HepG2 (cell line): ENCODE data around the gene SRSF2. TPM values are rescaled to one million over a fixed set of nuclear protein-coding genes. Genes with fewer than 3 reads are reported as not detected.

Experiments
- AHR ChIP-seq: IDR thresholded peaks from 2 replicates; pipeline ENCODE4 v1.6.1; 2018; ENCODE audit warnings: missing genetic modification reagents, missing compliant biosample characterization
- ATF7 ChIP-seq, 2 experiments: fragments of 450-650 bp in 1 of 2; sonication (generic) in 1 of 2; formaldehyde crosslinking in 1 of 2; IDR thresholded peaks; 2 replicates each; pipeline versions ENCODE4 v1.4.0 to v1.6.1; 2016 to 2020; ENCODE audit warnings: antibody characterized with exemption in 1 of 2, mild to moderate bottlenecking in 1 of 2, missing genetic modification reagents in 1 of 2
- BORCS8-MEF2B ChIP-seq: sonication (generic); formaldehyde crosslinking; IDR thresholded peaks from 2 replicates; pipeline ENCODE4 v1.8.0; 2022; ENCODE audit warnings: mild to moderate bottlenecking, missing genetic modification reagents
- BRD4 ChIP-seq: sonication (generic); formaldehyde crosslinking; IDR thresholded peaks from 2 replicates; pipeline ENCODE4 v1.4.0; 2020; ENCODE audit warnings: missing genetic modification reagents
- GLMP ChIP-seq: sonication (generic); formaldehyde crosslinking; IDR thresholded peaks from 2 replicates; pipeline ENCODE4 v1.9.0; 2021; ENCODE audit warnings: missing genetic modification reagents, mild to moderate bottlenecking, borderline replicate concordance
- GZF1 ChIP-seq: sonication (generic); formaldehyde crosslinking; IDR thresholded peaks from 2 replicates; pipeline ENCODE4 v1.5.1; 2020; ENCODE audit warnings: mild to moderate bottlenecking, missing genetic modification reagents
- IKZF4 ChIP-seq: sonication (generic); formaldehyde crosslinking; IDR thresholded peaks from 2 replicates; pipeline ENCODE4 v1.5.1; 2020; ENCODE audit warnings: borderline replicate concordance, mild to moderate bottlenecking, low read depth, missing genetic modification reagents; ENCODE audit errors: not compliant biosample characterization
- KDM4B ChIP-seq: sonication (generic); formaldehyde crosslinking; IDR thresholded peaks from 2 replicates; pipeline ENCODE4 v1.4.0; 2020; ENCODE audit warnings: missing genetic modification reagents
- KDM6A ChIP-seq: IDR thresholded peaks from 2 replicates; pipeline ENCODE4 v1.6.1; 2016; ENCODE audit warnings: low read depth
- KLF11 ChIP-seq: IDR thresholded peaks from 2 replicates; pipeline ENCODE4 v1.6.1; 2016; ENCODE audit warnings: missing compliant biosample characterization
- MAFK ChIP-seq, 2 experiments: IDR thresholded peaks in 1 of 2; conservative IDR thresholded peaks in 1 of 2; 2 replicates each; pipeline ENCODE4 v1.6.1; 2011; ENCODE audit warnings: improper control_type of control experiment in 2 of 2, low read length in 2 of 2
- NCOA1 ChIP-seq: sonication (generic); formaldehyde crosslinking; IDR thresholded peaks from 2 replicates; pipeline ENCODE4 v1.9.0; 2021; ENCODE audit warnings: missing genetic modification reagents
- NFIB ChIP-seq: sonication (generic); formaldehyde crosslinking; IDR thresholded peaks from 2 replicates; pipeline ENCODE4 v1.9.0; 2021; ENCODE audit warnings: missing genetic modification reagents, mild to moderate bottlenecking, borderline replicate concordance
- ONECUT2 ChIP-seq: sonication (generic); formaldehyde crosslinking; IDR thresholded peaks from 2 replicates; pipeline ENCODE4 v1.4.0; 2020; ENCODE audit warnings: missing genetic modification reagents
- PAF1 ChIP-seq: IDR thresholded peaks from 2 replicates; pipeline ENCODE4 v1.6.1; 2016; ENCODE audit warnings: missing genetic modification reagents, missing compliant biosample characterization
- PREB ChIP-seq: sonication (generic); formaldehyde crosslinking; IDR thresholded peaks from 2 replicates; pipeline ENCODE4 v1.4.0; 2020; ENCODE audit warnings: missing genetic modification reagents
- RARA ChIP-seq: IDR thresholded peaks from 2 replicates; pipeline ENCODE4 v1.6.1; 2016; ENCODE audit warnings: missing genetic modification reagents, missing compliant biosample characterization
- RXRA ChIP-seq: sonication (generic); formaldehyde crosslinking; IDR thresholded peaks from 2 replicates; pipeline ENCODE4 v1.5.1; 2020; ENCODE audit warnings: missing genetic modification reagents
- SKI ChIP-seq: fragments of 450-650 bp; IDR thresholded peaks from one replicate; pipeline ENCODE4 v1.6.1; 2018; ENCODE audit warnings: mild to moderate bottlenecking; ENCODE audit not compliant: partially characterized antibody
- SRSF9 ChIP-seq: fragments of 200-400 bp; formaldehyde crosslinking; IDR thresholded peaks from 2 replicates; pipeline ENCODE4 v1.6.1; 2018; ENCODE audit warnings: borderline replicate concordance, mild to moderate bottlenecking, low read depth, low read length; ENCODE audit not compliant: insufficient read depth, poor library complexity, severe bottlenecking
- ZC3H13 ChIP-seq: sonication (generic); formaldehyde crosslinking; IDR thresholded peaks from 2 replicates; pipeline ENCODE4 v1.8.1; 2023; ENCODE audit warnings: mild to moderate bottlenecking, missing genetic modification reagents, moderate library complexity
- ZEB1 ChIP-seq: IDR thresholded peaks from 2 replicates; pipeline ENCODE4 v1.6.1; 2012; ENCODE audit warnings: mild to moderate bottlenecking, low read depth, inconsistent platforms; ENCODE audit not compliant: insufficient replicate concordance
- ZFP36L2 ChIP-seq: sonication (generic); formaldehyde crosslinking; IDR thresholded peaks from 2 replicates; pipeline ENCODE4 v1.4.0; 2020; ENCODE audit warnings: missing genetic modification reagents
- ZMYM3 ChIP-seq: sonication (generic); formaldehyde crosslinking; IDR thresholded peaks from 2 replicates; pipeline ENCODE4 v1.5.1; 2020; ENCODE audit warnings: mild to moderate bottlenecking, missing genetic modification reagents
- ZNF263 ChIP-seq: sonication (generic); formaldehyde crosslinking; IDR thresholded peaks from 2 replicates; pipeline ENCODE4 v1.4.0; 2020; ENCODE audit warnings: missing genetic modification reagents
- ZNF350 ChIP-seq: sonication (generic); formaldehyde crosslinking; IDR thresholded peaks from 2 replicates; pipeline ENCODE4 v1.4.0; 2020; ENCODE audit warnings: mild to moderate bottlenecking, low read depth, missing genetic modification reagents, borderline replicate concordance
- ZNF616 ChIP-seq: sonication (generic); formaldehyde crosslinking; IDR thresholded peaks from 2 replicates; pipeline ENCODE4 v1.5.0; 2020; ENCODE audit warnings: low read depth, mild to moderate bottlenecking, missing genetic modification reagents
- ZZZ3 ChIP-seq: sonication (generic); formaldehyde crosslinking; IDR thresholded peaks from 2 replicates; pipeline ENCODE4 v1.4.0; 2020; ENCODE audit warnings: missing genetic modification reagents, mild to moderate bottlenecking, borderline replicate concordance
- polyA plus RNA-seq, 8 experiments: library from polyadenylated mRNA; depleted of rRNA in 3 of 8; stranded (reverse) in 7 of 8; unstranded in 1 of 8; fragments of >200 nt; fragmentation: Illumina TruSeq in 4 of 8; extraction: Trizol in 4 of 8; gene quantifications; 2 replicates each; pipeline versions ENCODE4 v1.2.1 to v1.2.3, GENCODE V29; 2011 to 2016; ENCODE audit warnings: low read depth in 4 of 8, missing spikeins in 1 of 8, mixed read lengths in 1 of 8; ENCODE audit not compliant: insufficient read depth in 1 of 8
- total RNA-seq, 5 experiments: library from RNA; depleted of rRNA; stranded (reverse); fragments of >200 nt; fragmentation: Illumina TruSeq; extraction: Trizol; gene quantifications; 2 replicates each; pipeline ENCODE4 v1.2.3, GENCODE V29; 2016; ENCODE audit warnings: low read depth in 1 of 5
- TF ChIP-seq, protein P1 (sequence below): sonication (generic); formaldehyde crosslinking; IDR thresholded peaks from 2 replicates; pipeline ENCODE4 v1.5.0; 2020; ENCODE audit warnings: missing genetic modification reagents
- TF ChIP-seq, protein P2 (sequence below): IDR thresholded peaks from 2 replicates; pipeline ENCODE4 v1.6.1; 2012; ENCODE audit warnings: inconsistent platforms

SRSF2 gene
- total and polyA plus RNA-seq, 2 of the 13 experiments (the other 11 are each of a cell fraction or from before 2014, with no cell fraction given): 306 to 319 TPM

GRCh38 chr17:76710863-76711611 lies 26.1 kb downstream of the SRSF2 start, which contains the start of gene MXRA7 (continued):
- TF ChIP-seq MAFK (conservative IDR thresholded peaks at IDR 0.05 in 1 of 2, IDR thresholded peaks at IDR 0.05 in 1 of 2; ENCODE audit: low read length in 2 of 2): no peak
- TF ChIP-seq, protein P1, sequence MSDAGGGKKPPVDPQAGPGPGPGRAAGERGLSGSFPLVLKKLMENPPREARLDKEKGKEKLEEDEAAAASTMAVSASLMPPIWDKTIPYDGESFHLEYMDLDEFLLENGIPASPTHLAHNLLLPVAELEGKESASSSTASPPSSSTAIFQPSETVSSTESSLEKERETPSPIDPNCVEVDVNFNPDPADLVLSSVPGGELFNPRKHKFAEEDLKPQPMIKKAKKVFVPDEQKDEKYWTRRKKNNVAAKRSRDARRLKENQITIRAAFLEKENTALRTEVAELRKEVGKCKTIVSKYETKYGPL: no peak
- no peak for TF ChIP-seq BRD4
- TF ChIP-seq AHR (CRISPR knock-in tag): no peak
- TF ChIP-seq BORCS8-MEF2B (CRISPR knock-in tag): no peak
- TF ChIP-seq PAF1: no peak; the same call in 1 of the 2 replicates
- TF ChIP-seq ZC3H13: no peak
- TF ChIP-seq ZMYM3: no peak
- TF ChIP-seq SRSF9: no peak
- no peak for TF ChIP-seq GLMP
- no peak for TF ChIP-seq SKI
- no peak for TF ChIP-seq ONECUT2 (CRISPR knock-in tag)
- TF ChIP-seq ZNF350 (CRISPR knock-in tag): no peak; the same call in 1 of the 2 replicates
- TF ChIP-seq NCOA1: no peak
- no peak for TF ChIP-seq ATF7 (IDR thresholded peaks at IDR 0.05)
- TF ChIP-seq ATF7 (CRISPR knock-in tag; IDR thresholded peaks at IDR 0.05): no peak
- TF ChIP-seq RARA: no peak; the same call in 1 of the 2 replicates
- TF ChIP-seq PREB (CRISPR knock-in tag): no peak
- no peak for TF ChIP-seq IKZF4
- no peak for TF ChIP-seq ZFP36L2 (CRISPR knock-in tag)
- TF ChIP-seq KDM4B: no peak
- TF ChIP-seq ZNF263: no peak
- no peak for TF ChIP-seq ZZZ3 (CRISPR knock-in tag)
- TF ChIP-seq, protein P2, sequence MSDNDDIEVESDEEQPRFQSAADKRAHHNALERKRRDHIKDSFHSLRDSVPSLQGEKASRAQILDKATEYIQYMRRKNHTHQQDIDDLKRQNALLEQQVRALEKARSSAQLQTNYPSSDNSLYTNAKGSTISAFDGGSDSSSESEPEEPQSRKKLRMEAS: peak; percentile 65
- TF ChIP-seq NFIB (CRISPR knock-in tag): no peak
- 0 out of 2 replicates have a peak, but pooled peaks have one; percentile 32 for TF ChIP-seq GZF1 (CRISPR knock-in tag)
- peak; percentile 66 for TF ChIP-seq ZEB1
- TF ChIP-seq ZNF616 (CRISPR knock-in tag): no peak
- TF ChIP-seq KLF11 (CRISPR knock-in tag): no peak
- no peak for TF ChIP-seq RXRA
- TF ChIP-seq KDM6A: no peak
